ENCODE results near the gene RASA3. TPM values are rescaled to one million over a fixed set of nuclear protein-coding genes. Genes with fewer than 3 reads are reported as not detected.
A peak's percentile ranks its signal among the peaks of the same experiment; 100 is the strongest.

Gene RASA3
- total and polyA plus RNA-seq, 9 of the 15 experiments (the other 6 are each of a cell fraction or from before 2014, with no cell fraction given): 0.72 to 25.3 (median 14.4) TPM

GRCh38 chr13:114128624-114129522 lies 3.5 kb downstream of the RASA3 start (continued):
- TF ChIP-seq ZNF589 (CRISPR knock-in tag; IDR thresholded peaks at IDR 0.05; ENCODE audit: low read depth): no peak
- TF ChIP-seq TAF1 (IDR thresholded peaks at IDR 0.05; ENCODE audit: control insufficient read depth, extremely low read depth, insufficient read depth, low read length, severe bottlenecking): peak; percentile 40
- TF ChIP-seq, protein P1, sequence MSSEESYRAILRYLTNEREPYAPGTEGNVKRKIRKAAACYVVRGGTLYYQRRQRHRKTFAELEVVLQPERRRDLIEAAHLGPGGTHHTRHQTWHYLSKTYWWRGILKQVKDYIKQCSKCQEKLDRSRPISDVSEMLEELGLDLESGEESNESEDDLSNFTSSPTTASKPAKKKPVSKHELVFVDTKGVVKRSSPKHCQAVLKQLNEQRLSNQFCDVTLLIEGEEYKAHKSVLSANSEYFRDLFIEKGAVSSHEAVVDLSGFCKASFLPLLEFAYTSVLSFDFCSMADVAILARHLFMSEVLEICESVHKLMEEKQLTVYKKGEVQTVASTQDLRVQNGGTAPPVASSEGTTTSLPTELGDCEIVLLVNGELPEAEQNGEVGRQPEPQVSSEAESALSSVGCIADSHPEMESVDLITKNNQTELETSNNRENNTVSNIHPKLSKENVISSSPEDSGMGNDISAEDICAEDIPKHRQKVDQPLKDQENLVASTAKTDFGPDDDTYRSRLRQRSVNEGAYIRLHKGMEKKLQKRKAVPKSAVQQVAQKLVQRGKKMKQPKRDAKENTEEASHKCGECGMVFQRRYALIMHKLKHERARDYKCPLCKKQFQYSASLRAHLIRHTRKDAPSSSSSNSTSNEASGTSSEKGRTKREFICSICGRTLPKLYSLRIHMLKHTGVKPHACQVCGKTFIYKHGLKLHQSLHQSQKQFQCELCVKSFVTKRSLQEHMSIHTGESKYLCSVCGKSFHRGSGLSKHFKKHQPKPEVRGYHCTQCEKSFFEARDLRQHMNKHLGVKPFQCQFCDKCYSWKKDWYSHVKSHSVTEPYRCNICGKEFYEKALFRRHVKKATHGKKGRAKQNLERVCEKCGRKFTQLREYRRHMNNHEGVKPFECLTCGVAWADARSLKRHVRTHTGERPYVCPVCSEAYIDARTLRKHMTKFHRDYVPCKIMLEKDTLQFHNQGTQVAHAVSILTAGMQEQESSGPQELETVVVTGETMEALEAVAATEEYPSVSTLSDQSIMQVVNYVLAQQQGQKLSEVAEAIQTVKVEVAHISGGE (CRISPR knock-in tag; IDR thresholded peaks at IDR 0.05): peak in 1 of 3 experiments; percentile 90; a peak in 2 of 6 replicates
- peak; percentile 45; the same call in 1 of the 2 replicates for TF ChIP-seq ZNF511 (CRISPR knock-in tag; IDR thresholded peaks at IDR 0.05)
- TF ChIP-seq EHMT2 (IDR thresholded peaks at IDR 0.05): no peak
- TF ChIP-seq ZBTB33 (CRISPR knock-in tag; IDR thresholded peaks at IDR 0.05): peak; percentile 29; the same call in 1 of the 2 replicates
- peak; percentile 65 for TF ChIP-seq POLR2A (conservative IDR thresholded peaks at IDR 0.05)
- peak; percentile 61 for TF ChIP-seq POLR2B (IDR thresholded peaks at IDR 0.05; ENCODE audit: low read depth, partially characterized antibody)
- peak; percentile 34; the same call in 1 of the 2 replicates for TF ChIP-seq POLR2AphosphoS5 (IDR thresholded peaks at IDR 0.05; ENCODE audit: control insufficient read depth, insufficient read depth, low read depth, low read length)
- 0 out of 4 replicates have a peak, but pooled peaks of 1 of the 2 experiments have one; percentile 43 for TF ChIP-seq FOXA3 (CRISPR knock-in tag; conservative IDR thresholded peaks at IDR 0.05 in 1 of 2, IDR thresholded peaks at IDR 0.05 in 1 of 2)
- no peak for TF ChIP-seq CHAMP1 (IDR thresholded peaks at IDR 0.05)
- TF ChIP-seq POLR2H (tag; IDR thresholded peaks at IDR 0.05; ENCODE audit: low read depth): 0 out of 2 replicates have a peak, but pooled peaks have one; percentile 28
- TF ChIP-seq MCM3 (IDR thresholded peaks at IDR 0.05): no peak

Measured in K562 (cell line).